Activated CD4-positive, alpha-beta memory T cell treated with anti-CD3 and anti-CD28 coated beads for 36 hours (primary cell): ENCODE data around the gene PRR29. TPM values are rescaled to one million over a fixed set of nuclear protein-coding genes. Genes with fewer than 3 reads are reported as not detected.

ENCODE experiments used
- total RNA-seq, 2 experiments: library from RNA; stranded (reverse); gene quantifications; one replicate each; pipeline ENCODE4 v1.2.3, GENCODE V29; 2021

PRR29 gene
- total RNA-seq, 2 experiments from 2014 or later: 2.0 to 3.4 TPM

Other genes with a start within 250 kb of the PRR29 start
- 10 to 100 TPM; 57.6 to 60.5 TPM for gene CCDC47, start 224.8 kb upstream of the PRR29 start, total RNA-seq
- 100 to 1,000 TPM; 103 to 106 TPM for gene DDX42, start 224.2 kb upstream of the PRR29 start, total RNA-seq
- 100 to 1,000 TPM; 165 to 171 TPM for gene PSMC5, start 170.9 kb upstream of the PRR29 start, total RNA-seq
- gene FTSJ3, start 170.7 kb upstream of the PRR29 start, total RNA-seq: 10 to 100 TPM; 41.5 to 42.8 TPM
- gene SMARCD2, start 155.7 kb upstream of the PRR29 start, total RNA-seq: 100 to 1,000 TPM; 109 to 111 TPM
- gene CSH2, start 124.7 kb upstream of the PRR29 start, total RNA-seq: not detected
- not detected for gene GH2, start 116.4 kb upstream of the PRR29 start, total RNA-seq
- gene CSH1, start 101.8 kb upstream of the PRR29 start, total RNA-seq: not detected
- gene CSHL1, start 87.1 kb upstream of the PRR29 start, total RNA-seq: not detected
- under 1 TPM in 1 of 2 experiments, not detected in 1; 0.43 TPM for gene GH1, start 79.5 kb upstream of the PRR29 start, total RNA-seq
- 10 to 100 TPM; 39.1 to 40.9 TPM for gene CD79B, start 66.0 kb upstream of the PRR29 start, total RNA-seq
- under 1 TPM; 0.33 to 0.75 TPM for gene SCN4A, start 25.4 kb upstream of the PRR29 start, total RNA-seq
- gene ICAM2, start 22.3 kb downstream of the PRR29 start, total RNA-seq: 10 to 100 TPM; 65.0 to 66.7 TPM
- gene ERN1, start 131.8 kb downstream of the PRR29 start, total RNA-seq: 10 to 100 TPM; 45.3 to 47.7 TPM